SK-N-MC (cell line): ENCODE results near the gene KIAA0040.

Source experiments
- EZH2 ChIP-seq: fragments of 200-600 bp; sonication (generic); IDR thresholded peaks from one replicate; pipeline ENCODE4 v1.6.1; 2017; ENCODE audit warnings: antibody characterized with exemption
- FOXP2 ChIP-seq: optimal IDR thresholded peaks from 2 replicates; pipeline ENCODE3; 2011; ENCODE audit warnings: mild to moderate bottlenecking, moderate library complexity; ENCODE audit not compliant: insufficient read depth; ENCODE audit errors: extremely low read length, control extremely low read depth
- POLR2AphosphoS5 ChIP-seq: IDR thresholded peaks from 2 replicates; pipeline ENCODE4 v1.6.1; 2012; ENCODE audit warnings: mild to moderate bottlenecking, low read depth, low read length, borderline replicate concordance

- TF ChIP-seq EZH2, result no peak
- TF ChIP-seq POLR2AphosphoS5, result no peak
- TF ChIP-seq FOXP2, result no peak
These were observed 5.0 kb upstream of the KIAA0040 start for GRCh38 chr1:175197531-175197930.
